Calu3 (cell line): ENCODE measurements around the gene AP1G1. TPM values are rescaled to one million over a fixed set of nuclear protein-coding genes. Genes with fewer than 3 reads are reported as not detected.
"Not testable (repeated sequence)": the region's sequence is repeated elsewhere in the genome, so short reads cannot be mapped to it uniquely, and the experiment has no call there.

ENCODE experiments used
- BruUV-seq: library from RNA; stranded (reverse); fragments of 400-500 nt; replicated peaks from 2 replicates; lab custom pipeline; 2021; lab: Mats Ljungman, UMichigan
- CTCF ChIA-PET: fragments of 300-600 bp; sonication (Branson Sonifier 250); formaldehyde crosslinking; loops from one replicate; lab custom pipeline; 2022; ENCODE audit warnings: antibody characterized with exemption; lab: Charles Lee
- DNase-seq: peaks from one replicate; pipeline ENCODE4 v3.0.0; 2022
- H3K27ac Mint-ChIP-seq: one replicate; pipeline ENCODE4 v1.8.0; 2022; ENCODE audit warnings: mixed read lengths; ENCODE audit not compliant: unreplicated experiment
- H3K27me3 Mint-ChIP-seq: one replicate; pipeline ENCODE4 v1.8.0; 2022; ENCODE audit warnings: mixed read lengths; ENCODE audit not compliant: unreplicated experiment
- H3K36me3 Mint-ChIP-seq: one replicate; pipeline ENCODE4 v1.8.0; 2022; ENCODE audit warnings: mild to moderate bottlenecking, moderate library complexity, mixed read lengths; ENCODE audit not compliant: insufficient read depth, unreplicated experiment
- H3K4me1 Mint-ChIP-seq: one replicate; pipeline ENCODE4 v1.8.0; 2022; ENCODE audit warnings: mild to moderate bottlenecking, low read depth, mixed read lengths; ENCODE audit not compliant: unreplicated experiment
- H3K4me3 Mint-ChIP-seq: one replicate; pipeline ENCODE4 v1.8.0; 2022; ENCODE audit warnings: mild to moderate bottlenecking, low read depth, moderate library complexity, mixed read lengths; ENCODE audit not compliant: unreplicated experiment
- H3K9me3 Mint-ChIP-seq: one replicate; pipeline ENCODE4 v1.8.0; 2022; ENCODE audit warnings: low read depth, mixed read lengths; ENCODE audit not compliant: unreplicated experiment
- CTCF ChIP-seq: fragments of 200-600 bp; IDR thresholded peaks from one replicate; pipeline ENCODE4 v1.8.0; 2022; ENCODE audit warnings: antibody characterized with exemption; ENCODE audit not compliant: unreplicated experiment
- intact Hi-C: fragments of 100-400 bp; cut with micrococcal nuclease; formaldehyde crosslinking; loops from one replicate; pipeline ENCODE4 v1.10.0; 2022; ENCODE audit not compliant: unreplicated experiment
- total RNA-seq: library from RNA; stranded (reverse); gene quantifications from 2 replicates; pipeline ENCODE4 v1.2.3, GENCODE V29; 2022

AP1G1 gene
- total RNA-seq, 1 experiment from 2014 or later = 144 TPM

DNA sequence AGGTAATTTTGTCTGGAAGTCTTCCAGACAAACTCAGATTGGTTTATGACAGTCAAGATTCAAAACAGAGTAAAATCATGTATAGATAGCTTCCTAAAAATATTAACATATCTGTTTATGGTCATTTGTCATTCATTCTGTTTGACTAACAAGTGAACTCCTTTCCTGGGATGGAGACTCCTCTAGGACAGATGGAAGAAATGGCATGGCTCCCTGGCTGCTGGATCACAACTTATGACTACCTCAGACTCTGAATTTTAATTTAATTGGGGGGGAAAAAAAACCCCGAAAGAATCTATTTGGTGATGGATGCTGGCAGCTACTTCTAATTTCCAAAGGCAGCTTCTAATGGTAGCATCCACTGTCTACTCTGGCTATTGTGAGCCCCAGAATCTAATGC, 118.7 kb downstream of the AP1G1 start:
- Mint-ChIP-seq H3K36me3 (peaks cover 4% of the 10 kb centered on the region), H3K4me3 (no peak overlapping the region), H3K27ac (no peak overlapping the region), H3K4me1 (no peaks in the 10 kb centered on the region), H3K9me3 (no peaks in the 10 kb centered on the region), H3K27me3 (no peaks in the 10 kb centered on the region)
- no peak for TF ChIP-seq CTCF
- no TSS peak for BruUV-seq
- no peak for DNase-seq
- CTCF ChIA-PET = no interaction called here
- intact Hi-C loops = no loop called here

DNA sequence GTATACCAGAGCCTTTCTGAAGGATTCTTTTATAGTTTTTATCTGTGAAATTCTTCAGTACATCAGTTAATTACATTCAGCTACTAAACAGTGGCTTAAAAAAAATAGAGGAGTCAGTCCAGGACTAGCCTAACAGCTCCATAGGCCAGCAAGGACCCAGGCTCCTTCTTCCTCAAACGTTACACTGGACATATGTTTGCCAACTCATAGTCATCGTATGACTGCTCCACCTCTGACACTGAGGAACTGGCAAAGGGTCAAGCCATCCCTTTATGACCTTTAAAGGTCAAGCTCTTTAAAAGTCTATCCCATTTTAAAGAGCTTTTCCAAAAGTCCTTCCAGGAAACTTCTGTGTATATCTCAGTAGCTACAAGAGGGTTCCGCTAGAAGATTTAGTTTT, 120.8 kb downstream of the AP1G1 start:
- H3K36me3 Mint-ChIP-seq = peaks cover 8% of the 10 kb centered on the region
- H3K4me1 Mint-ChIP-seq = no peaks in the 10 kb centered on the region
- H3K9me3 Mint-ChIP-seq = no peaks in the 10 kb centered on the region
- no peak overlapping the region for H3K4me3 Mint-ChIP-seq
- no peaks in the 10 kb centered on the region for H3K27me3 Mint-ChIP-seq
- no peak overlapping the region for H3K27ac Mint-ChIP-seq
- TF ChIP-seq CTCF = no peak
- CTCF ChIA-PET = interaction anchor here (0.6 to 1.2 kb wide), 2 partner anchors 9 to 274 kb away, joined by 3 read pairs; no protein-coding TSS in a partner anchor
- intact Hi-C loops = no loop called here
- no peak for DNase-seq
- no TSS peak for BruUV-seq

- H3K36me3 Mint-ChIP-seq, H3K27ac Mint-ChIP-seq, BruUV-seq, intact Hi-C loops, H3K27me3 Mint-ChIP-seq, DNase-seq, H3K9me3 Mint-ChIP-seq, H3K4me3 Mint-ChIP-seq: not testable (repeated sequence)
- CTCF ChIA-PET = interaction anchor here (0.7 kb wide), 1 partner anchor 102 kb away, joined by 3 read pairs; no protein-coding TSS in a partner anchor
- peaks cover 11% of the 10 kb centered on the region for H3K4me1 Mint-ChIP-seq
These were observed 124.4 kb downstream of the AP1G1 start for GRCh38 chr16:71684280-71684679.

DNA sequence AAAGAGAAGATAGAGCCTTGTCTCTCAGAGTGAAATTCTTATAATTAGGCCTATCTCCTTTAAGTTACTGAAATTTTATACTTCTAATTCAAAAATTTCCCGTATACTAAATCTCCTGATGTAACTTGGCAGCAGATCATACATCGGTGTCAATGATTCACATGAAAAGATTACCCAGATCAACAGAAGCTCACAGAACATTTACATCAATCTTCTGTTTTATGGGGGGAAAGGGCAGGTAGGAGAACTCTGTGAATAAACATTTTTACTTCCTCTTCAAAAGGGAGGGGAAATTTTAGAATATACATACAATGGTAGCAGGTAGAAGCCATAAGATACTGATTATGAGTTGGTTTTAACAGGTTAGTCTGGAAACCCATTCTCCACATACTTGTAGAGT, 127.3 kb downstream of the AP1G1 start:
- no peak overlapping the region for H3K4me3 Mint-ChIP-seq
- CTCF ChIA-PET = interaction anchor here (0.7 kb wide), 1 partner anchor 26 kb away, joined by 3 read pairs; no protein-coding TSS in a partner anchor
- H3K9me3 Mint-ChIP-seq = no peaks in the 10 kb centered on the region
- no peak for DNase-seq
- BruUV-seq = no TSS peak
- TF ChIP-seq CTCF = no peak
- H3K4me1 Mint-ChIP-seq = peaks cover 11% of the 10 kb centered on the region
- H3K27ac Mint-ChIP-seq = no peak overlapping the region
- peaks cover 8% of the 10 kb centered on the region for H3K36me3 Mint-ChIP-seq
- no peaks in the 10 kb centered on the region for H3K27me3 Mint-ChIP-seq
- intact Hi-C loops = no loop called here

Other genes with a start within 250 kb of the AP1G1 start
- 0.10 TPM in 1 of 2 replicates, not detected in the other for gene TAT, start 231.7 kb downstream of the AP1G1 start, total RNA-seq
- gene MARVELD3, start 182.7 kb downstream of the AP1G1 start, total RNA-seq = 38.4 and 40.1 TPM in 2 replicates
- 10.0 and 11.2 TPM in 2 replicates for gene PHLPP2, start 84.1 kb downstream of the AP1G1 start, total RNA-seq
- 44.1 and 48.1 TPM in 2 replicates for gene ATXN1L, start 37.1 kb upstream of the AP1G1 start, total RNA-seq
- gene ZNF821, start 75.3 kb upstream of the AP1G1 start, total RNA-seq = 12.3 and 13.1 TPM in 2 replicates
- 252 and 269 TPM in 2 replicates for gene IST1, start 86.7 kb upstream of the AP1G1 start, total RNA-seq
- gene PKD1L3, start 191.6 kb upstream of the AP1G1 start, total RNA-seq = not detected in 2 replicates
- gene DHODH, start 199.9 kb upstream of the AP1G1 start, total RNA-seq = 19.7 and 21.3 TPM in 2 replicates
- not detected in 2 replicates for gene HP, start 245.7 kb upstream of the AP1G1 start, total RNA-seq